ENCODE data around the gene PGS1.

Gene PGS1

DNA sequence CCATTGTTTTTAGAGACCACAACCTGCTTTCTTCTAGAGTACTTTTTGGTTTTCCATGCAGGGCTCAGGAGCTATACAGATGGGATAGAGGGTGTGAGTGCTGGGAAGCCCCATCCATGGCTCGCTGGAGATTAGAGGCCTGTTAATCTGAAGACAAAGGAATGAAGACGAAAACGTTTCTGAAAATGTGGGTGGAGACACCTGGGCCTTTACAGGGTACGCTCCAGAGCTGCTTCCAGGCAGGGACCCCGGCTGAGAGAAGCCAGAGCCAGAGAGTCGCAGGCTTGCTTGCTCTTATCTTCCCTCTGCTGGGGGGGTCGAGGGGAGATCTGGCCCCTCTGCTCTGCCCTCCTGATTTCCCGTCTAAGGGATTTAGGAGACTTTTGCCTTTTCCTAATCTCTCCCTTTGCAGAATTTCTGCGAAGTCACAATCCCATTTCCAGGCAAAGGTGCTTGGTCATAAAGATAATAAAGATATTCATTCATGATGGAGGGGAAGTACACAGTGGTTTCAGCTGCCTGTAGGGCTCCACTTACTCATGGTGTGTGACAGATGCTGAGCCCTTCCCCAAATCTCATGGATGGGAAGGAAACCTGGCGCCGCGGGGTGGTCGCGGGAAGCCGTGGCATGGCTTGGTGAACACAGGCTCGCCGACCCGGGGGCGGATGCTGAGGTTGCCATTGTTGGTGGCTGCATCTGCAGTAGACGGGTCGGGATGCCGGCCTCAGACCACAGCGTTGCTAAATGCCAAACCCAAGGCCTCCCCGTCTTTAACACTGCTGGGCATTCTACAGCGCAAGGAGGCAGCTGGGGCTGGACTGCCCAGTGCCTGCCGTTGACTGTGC lies 13.8 kb upstream of the PGS1 start:
- DNase-seq (ENCODE audit: low read depth in 3 of 3): no peak

DNA sequence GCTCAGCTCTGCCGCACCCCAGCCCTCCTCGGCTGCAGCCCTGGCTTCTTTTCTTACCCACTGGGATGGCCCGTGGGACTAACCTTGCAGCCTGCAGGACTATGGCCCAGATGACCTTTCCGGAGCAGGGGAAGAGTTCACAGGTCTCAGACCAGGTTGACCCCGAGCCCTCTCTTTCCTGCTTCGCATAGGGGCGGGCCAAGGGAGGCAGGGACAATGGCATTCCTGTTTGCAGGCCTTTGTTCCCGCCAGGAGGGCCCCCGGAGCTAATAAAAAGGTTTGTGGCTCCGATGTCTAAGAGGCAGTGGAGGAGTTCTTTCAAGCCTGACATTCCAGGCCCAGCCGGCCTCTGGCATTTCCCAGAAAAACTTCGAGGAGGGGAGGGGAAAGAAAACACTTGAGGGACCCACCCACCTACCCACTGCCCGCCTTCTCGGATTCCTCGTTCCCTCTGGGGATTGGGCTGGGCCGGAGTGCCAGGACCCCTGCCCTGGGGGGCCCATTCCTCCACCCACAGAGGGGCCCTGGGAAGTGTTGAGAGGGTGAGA lies 12.8 kb upstream of the PGS1 start:
- no peak for DNase-seq (ENCODE audit: low read depth in 3 of 3)

DNA sequence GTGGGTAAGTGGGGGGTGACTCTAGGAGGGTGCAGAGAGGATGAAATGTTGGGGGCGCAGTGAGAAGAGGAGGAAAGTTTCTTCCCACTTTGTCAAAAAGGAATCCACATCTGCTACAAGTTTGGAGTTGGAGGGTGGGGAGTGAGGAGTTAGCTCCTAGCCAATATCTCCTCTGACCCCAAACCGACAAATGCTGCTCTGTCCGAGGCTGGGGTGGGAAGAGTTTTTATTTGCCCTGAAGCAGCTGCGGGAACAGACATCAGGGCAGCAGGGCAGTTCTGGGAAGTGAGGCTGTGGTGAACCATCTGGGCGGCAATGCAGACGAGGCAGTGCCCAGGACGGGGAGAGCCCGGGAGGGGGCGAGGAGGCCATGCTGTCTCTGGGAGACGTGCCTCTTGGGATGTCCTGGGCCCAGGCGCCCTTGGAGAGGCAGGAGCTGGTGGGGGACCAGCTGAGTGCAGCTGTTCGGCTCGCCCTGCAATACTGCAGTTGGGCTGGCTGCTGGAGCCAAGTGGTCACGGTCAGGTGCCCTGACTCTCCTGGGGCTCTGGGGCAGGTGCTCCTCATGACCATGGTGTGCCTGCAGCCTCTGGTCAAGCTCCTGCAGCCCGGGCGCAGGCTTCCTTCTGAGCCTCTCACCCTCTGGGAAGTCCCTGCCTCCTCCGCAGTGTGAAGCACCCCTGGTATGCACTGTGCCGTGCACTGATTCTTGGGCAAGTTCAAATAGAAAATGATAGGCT lies 12.2 kb upstream of the PGS1 start:
- no peak for DNase-seq (ENCODE audit: low read depth in 3 of 3)

DNA sequence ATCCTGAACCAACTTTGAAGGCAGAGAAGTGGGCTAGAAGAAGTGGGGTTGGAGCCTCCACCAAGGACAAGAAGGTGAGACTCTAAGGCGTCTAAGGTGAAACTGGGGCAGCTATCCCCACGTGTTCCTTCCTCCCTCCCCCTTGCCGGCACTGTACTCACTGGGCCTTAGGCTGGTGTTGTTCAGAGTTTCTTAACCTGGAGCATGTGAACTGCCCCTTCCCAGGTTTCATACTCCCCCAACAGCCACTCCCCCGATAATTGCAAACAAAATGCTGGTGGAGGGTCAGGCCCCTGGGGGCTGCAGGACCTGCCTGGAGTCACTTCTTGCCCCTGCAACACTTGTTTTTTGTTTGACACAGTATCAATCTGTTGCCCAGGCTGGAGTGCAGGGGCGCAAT lies 11.3 kb upstream of the PGS1 start:
- DNase-seq (ENCODE audit: low read depth in 3 of 3): no peak

DNA sequence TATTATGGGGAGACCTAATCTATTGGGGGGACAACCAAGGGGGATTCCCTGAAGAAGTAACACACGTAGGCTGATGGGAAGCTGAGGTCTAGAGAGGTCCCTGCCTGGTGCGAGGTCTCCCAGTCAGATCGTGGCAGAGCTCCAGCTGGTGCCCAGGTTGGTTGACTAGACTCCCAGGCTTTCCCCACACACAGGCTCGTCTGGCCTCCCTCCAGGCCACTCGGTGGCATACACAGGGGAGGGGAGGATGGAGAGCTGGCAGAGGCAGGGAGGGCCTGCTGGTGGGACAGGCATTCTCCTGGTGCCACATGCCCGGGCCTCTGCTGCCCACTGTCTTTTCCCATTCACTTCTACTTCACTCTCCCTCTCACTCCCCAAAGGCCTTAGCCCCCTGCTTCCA lies 10.1 kb upstream of the PGS1 start:
- no peak for DNase-seq (ENCODE audit: low read depth in 3 of 3)

DNA sequence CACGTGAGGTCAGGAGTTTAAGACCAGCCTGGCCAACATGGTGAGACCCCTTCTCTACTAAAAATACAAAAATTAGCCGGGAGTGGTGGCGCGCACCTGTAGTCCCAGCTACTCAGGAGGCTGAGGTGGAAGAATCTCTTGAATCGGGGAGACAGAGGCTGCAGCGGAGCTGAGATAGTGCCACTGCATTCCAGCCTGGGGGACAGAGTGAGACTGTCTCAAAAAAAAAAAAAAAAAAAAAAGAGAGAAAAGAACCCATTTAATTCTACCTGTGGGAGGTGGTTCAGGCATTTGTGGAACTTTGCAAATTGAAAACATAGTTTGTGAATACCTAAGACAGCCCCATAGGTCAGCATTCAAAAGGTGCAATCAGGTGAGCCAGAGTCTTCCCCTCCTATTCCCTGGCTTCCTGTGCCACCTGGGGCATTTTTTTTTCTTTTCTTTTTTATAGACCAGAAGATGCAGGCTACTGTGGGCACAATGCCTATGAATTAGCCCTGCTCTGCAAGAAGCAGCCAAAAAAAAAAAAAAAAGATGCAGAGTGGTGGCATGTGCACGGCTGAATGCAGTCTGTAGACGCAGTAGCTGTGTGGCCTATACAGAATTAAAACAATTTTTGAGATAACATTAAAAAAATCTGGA lies 9.5 kb upstream of the PGS1 start:
- no peak for DNase-seq (ENCODE audit: low read depth in 3 of 3)

DNA sequence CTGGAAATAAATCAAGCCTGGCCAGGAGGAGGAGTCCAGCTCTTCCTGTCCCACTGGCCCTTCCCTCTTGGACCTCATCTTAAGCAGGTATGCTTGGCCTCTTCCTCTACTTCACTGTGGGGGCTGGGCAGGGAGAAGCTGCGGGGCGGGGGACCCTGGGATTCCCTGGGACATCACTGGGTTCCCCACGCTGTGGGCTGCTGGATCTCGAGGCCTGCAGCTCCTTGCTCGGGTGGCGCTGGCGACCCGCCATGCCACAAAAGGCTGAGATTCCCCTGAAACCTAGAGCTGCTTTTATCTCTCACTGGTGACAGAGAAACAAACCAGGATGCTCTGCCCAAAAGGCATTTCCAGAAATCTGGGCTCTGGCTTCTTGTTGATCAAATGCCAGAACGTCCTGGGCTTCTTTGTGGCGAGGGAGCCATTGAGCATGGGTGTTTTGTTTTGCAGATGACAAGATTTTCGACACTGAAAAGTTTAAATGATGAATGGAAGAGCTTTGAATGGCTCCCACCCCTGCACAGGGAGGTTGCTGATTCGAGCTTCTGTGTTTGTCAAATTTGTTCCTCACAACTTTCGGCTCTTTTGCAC lies 8.6 kb upstream of the PGS1 start:
- DNase-seq (ENCODE audit: low read depth in 3 of 3): no peak

DNA sequence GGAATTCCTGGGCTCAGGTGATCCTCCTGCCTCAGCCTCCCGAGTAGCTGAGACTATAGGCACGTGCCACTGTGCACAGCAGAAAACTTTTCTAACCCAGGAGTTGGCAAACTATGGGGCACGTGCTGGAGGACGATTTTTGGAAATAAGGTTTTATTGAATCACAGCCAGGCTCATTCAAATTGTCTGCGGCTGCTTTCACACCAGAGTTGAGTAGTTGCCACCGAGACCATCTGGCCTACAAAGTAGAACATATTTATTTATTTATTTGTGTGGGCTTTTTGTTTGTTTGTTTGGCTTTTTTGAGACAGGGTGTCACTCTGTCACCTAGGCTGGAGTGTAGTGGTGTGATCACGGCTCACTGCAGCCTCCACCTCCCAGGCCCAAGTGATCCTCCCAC lies 7.4 kb upstream of the PGS1 start:
- DNase-seq (ENCODE audit: low read depth in 3 of 3): no peak

DNA sequence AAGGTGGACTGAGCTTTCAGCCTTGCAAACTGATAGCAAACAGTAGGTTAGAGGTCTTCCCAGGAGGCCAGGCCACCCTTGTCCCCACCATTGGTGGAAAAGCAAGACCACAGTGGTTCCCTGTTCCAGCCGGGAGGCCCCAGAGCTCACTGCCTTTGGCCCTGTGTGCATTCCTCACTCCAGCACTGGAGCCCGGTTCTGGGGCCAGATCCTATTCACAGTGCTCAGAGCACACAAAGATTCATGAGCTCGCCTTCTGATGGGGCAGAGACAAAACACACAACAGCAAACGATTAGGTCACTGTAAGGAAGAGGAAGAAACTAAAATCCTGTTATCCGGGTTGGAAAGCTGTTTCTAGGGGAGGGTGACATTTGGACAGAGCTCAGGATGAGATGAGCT lies 5.6 kb upstream of the PGS1 start:
- no peak for DNase-seq (ENCODE audit: low read depth in 3 of 3)

DNA sequence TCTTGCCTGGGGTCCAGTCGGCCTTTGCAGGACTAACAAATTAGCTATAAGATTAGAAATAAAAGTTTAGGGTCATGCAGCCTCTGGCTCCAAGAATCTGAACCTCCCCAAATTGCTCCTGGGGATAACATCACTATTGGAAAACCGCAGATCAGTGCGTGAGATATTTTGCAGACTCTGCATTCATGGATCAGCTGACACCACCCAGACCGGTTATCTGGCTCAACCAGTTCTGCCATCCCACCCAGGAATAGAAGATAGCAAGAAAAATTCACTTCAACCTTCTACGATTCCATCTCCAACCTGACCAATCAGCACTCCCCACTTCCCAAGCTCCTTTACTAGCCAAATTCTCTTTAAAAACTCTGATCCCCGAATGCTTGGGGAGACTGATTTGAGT lies 4.3 kb upstream of the PGS1 start:
- DNase-seq (ENCODE audit: low read depth in 3 of 3): no peak

DNA sequence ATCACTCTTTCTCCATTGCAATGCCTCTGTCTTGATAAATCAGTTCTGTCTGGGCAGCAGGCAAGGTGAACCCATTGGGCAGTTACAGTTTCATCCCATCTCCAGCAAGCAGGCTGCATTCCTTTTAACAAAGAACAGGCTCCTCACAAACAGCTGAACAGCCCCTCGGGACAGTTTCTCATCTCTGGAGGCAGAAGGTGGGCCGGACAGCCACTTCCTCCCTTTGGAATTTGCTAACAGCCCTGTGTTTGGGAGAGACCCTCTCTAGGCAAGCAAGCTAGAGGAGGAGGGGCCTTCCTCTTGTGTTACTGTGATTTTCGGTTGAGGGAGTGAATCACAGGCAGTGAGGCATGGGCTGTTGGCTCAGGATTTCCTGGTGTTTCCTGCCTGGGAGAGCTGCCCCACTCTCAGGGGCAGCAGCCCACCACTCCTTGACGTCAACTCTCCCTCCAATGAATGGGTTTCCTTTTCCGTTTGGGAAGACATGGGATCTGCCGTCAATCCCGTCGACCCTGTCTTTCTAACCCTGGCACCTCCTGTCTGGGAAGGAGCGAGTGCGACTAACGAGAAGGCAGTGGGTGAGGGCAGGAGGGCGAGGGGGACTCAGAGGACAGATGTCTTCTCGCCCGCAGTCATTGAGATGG lies 3.7 kb upstream of the PGS1 start:
- no peak for DNase-seq (ENCODE audit: low read depth in 3 of 3)

DNA sequence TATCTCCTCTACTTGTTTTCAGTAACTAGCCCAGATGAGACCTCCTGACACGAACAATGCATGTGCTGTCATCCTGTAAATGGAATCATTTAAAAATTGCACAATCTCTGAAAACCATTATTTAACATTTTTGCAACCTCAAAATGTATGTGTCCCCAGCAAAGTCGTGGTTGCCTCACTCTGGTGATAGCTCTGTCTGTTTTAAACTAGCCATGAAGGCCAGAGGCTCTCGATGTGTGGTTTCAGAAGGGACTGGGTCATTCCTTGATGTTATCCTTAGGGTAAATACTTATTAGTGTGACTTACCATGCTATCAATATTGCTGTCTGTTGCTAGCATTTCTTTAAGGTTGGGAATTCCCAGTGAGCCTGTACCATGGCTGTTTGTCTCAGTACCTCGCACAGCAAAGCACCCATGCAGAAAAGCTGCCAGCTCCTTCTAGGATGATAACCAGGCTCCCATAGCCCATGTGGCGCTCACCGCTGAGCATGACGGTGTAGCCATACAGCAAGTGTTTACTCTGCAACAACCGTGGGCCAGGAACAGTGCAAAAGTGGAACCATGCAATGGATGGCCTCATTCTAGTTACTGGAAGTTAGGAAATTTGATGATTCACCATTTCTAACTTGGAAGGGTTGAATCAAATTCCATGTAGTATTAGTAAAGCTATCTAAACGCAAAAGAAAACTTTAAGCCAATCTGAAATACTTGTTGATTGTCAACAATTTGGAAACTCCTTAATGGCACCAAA lies 2.9 kb upstream of the PGS1 start:
- DNase-seq (ENCODE audit: low read depth in 3 of 3): no peak

DNA sequence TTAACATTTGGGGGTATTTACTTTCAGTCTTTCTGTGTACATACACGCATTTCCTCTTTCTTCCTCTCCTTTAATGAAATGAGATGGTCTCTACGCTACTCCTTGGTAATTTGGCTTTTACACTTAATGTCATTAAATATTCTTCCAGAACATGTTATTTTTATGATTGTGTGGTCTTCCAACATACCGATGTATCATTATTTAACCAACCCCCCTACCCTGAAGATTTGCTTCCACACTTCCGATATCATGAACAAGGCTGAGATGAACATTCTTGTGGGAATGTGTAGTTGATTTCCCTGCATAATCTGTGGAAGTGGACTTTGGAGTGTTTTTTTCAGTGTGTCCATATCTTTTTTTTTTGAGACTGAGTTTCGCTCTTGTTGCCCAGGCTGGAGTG lies 2.3 kb upstream of the PGS1 start:
- DNase-seq (ENCODE audit: low read depth in 3 of 3): no peak

DNA sequence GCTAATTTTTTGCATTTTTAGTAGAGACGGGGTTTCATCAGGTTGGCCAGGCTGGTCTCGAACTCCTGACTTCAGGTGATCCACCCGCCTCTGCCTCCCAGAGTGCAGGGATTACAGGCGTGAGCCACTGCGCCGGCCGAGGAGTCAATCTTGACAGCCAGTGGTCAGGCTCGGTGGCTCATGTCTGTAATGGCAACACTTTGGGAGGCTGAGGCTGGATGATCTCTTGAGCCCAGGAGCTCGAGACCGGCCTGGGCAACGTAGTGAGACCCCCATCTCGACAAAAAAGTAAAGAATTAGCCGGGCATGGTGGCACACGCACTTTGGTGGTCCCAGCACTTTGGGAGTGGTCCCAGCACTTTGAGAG lies 608 bp upstream of the PGS1 start:
- no peak for DNase-seq (ENCODE audit: low read depth in 3 of 3)

DNA sequence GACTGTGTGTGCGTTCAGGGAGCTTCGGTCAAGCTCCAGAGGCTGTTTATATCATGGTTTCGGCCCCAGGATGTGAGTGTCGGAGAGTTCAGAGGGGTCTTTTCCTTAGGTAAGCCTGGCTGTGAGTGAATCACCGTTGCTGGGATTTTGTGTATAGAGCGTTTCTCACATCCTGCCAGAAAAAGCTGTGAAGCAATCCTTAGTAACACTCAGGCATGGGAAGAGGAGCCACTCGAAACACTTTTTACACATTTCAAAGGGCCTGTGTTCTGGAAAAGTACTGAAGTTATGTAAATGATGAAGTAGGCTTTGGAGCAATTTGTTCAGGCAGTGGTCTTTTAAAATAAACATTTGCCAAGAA lies 662 bp downstream of the PGS1 start:
- DNase-seq (ENCODE audit: low read depth in 3 of 3): no peak

DNA sequence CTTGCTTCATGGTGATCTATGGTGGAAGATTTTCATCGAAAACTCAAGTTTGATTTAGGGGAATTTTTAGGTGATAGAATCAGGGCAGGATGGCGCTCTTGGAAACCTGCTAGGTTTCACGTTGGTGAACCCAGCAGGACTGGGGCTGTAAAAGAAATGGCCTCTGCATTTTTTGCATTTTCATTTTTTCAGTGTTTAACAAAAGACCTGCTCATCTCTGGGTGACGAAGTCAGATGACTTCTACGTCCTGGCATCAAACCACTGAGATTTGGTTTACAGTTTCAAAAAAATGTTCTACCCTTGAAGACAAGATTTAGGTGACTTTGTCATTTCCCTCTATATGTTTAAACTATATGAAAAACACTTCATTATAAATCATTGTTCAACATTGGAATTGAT lies 1.9 kb downstream of the PGS1 start:
- no peak for DNase-seq (ENCODE audit: low read depth in 3 of 3)

DNA sequence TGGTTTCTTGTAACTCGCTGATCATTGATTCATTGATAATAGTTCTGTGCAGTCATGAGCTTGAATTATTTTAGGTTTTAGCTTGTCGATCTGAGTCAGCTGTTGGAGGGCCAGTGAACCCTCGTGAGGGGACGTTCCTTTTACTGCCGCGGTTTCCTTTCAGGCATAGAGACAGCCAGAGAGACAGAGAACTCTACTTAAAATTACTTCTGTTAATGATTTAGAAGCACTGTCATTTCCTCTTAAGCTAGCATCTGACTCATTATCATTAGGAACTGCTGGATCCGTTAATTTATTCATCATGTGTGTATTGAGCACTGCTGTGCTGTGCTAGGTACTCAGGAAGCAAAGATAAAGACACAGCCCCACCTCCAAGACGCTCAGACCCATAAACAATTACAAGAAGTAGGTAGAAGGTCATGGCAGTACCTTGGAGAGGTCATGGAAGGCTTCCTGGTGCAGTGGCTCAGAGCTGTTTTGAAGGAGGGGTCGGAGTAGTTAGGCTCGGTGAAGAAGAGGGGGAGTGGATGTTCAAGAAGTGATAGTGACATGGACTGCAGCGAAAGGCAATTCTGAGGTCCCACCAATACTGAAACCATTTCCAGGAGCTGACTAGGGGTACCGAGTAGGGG lies 3.3 kb downstream of the PGS1 start:
- peak in 2 of 3 experiments; percentile 19 to 41 for DNase-seq (ENCODE audit: low read depth in 3 of 3)

DNA sequence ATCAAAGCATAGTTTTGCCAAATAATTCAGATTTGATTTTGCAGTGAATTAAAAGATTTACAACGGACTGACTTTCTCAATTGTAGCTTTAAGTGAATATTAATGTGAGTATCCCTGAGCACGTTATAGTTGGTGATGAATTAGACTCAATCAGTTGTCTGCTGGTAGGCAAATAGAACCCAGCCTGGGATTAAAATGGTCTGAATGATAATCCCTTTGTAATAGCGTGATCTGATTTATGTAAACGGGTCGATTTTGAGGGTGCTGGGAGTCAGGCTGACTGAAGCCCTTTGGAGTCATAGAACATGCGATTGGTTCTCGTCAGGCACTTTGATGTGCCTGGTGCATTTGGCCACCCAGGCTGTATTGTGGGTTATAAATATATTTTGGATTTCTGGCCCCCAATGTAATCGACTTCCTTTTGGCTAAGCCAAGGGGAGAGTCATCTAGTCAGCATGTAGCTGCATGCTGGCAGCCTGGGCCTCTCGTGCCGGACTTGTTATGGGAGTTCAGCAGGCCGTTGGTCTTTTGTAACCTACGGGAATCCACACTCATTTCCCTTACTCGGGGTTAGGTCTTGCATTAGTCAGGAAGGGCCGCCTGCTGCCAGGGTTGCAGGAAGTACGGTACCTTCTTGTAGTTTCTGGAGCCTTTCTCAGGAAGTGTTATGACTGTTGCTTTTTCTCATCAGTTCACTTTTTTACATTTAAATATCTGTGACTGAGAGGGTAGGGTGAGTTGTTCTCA lies 5.4 kb downstream of the PGS1 start:
- DNase-seq (ENCODE audit: low read depth in 3 of 3): peak in 2 of 3 experiments; percentile 21 to 26

DNA sequence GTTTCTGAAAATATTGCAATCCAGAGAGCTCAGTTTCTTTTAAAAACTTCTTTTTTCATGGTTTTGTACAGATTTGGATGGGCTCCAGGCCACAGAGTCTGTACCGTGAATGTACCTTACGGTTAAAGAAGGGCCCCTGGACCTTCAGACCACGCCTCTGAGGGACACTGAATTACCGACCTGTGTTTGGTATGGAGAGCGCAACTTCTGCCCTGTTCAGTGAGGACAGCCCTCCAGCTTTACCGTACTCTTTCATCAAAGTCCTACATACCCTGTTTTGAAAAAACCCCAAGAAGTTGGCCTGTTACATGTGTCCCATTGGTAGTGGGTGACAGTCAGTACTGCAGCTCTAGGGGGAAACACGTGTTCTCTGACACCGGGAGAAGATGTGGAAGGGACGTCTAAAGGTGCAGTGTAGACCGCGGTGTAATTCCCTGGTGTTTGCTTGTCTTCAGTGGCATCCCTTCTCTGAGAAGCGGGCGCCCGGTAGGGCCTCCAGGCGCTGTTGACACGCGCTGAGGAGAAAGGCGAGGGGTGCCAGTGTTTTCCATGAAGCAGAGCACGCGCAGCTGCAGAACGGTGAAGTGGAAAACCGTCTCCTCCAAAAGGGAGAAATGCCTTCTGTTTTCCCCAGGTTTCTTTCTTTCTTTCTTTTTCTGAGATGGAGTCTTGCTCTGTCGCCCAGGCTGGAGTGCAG lies 6.2 kb downstream of the PGS1 start:
- no peak for DNase-seq (ENCODE audit: low read depth in 3 of 3)

Measured in stimulated activated CD4-positive, alpha-beta T cell treated with anti-CD3 and anti-CD28 coated beads, TNF-alpha, amount 100 ng/mL, for 4 hours (primary cell).